HCT116 (cell line): ENCODE measurements around the gene NMB.

Experiments
- CEBPB ChIP-seq: IDR thresholded peaks from 2 replicates; pipeline ENCODE4 v1.6.1; 2012; ENCODE audit warnings: low read depth
- CTCF ChIP-seq, 3 experiments: fragments of 200-600 bp in 1 of 3; sonication (generic) in 1 of 3; IDR thresholded peaks in 2 of 3; conservative IDR thresholded peaks in 1 of 3; 2 replicates each; pipeline ENCODE4 v1.5.1; 2012 to 2017; ENCODE audit warnings: low read depth in 2 of 3, low read length in 2 of 3, antibody characterized with exemption in 1 of 3, borderline replicate concordance in 1 of 3, control low read depth in 1 of 3, mild to moderate bottlenecking in 1 of 3, mixed read lengths in 1 of 3, mixed run types in 1 of 3, moderate library complexity in 1 of 3; ENCODE audit not compliant: insufficient read depth in 1 of 3
- EGR1 ChIP-seq: IDR thresholded peaks from 2 replicates; pipeline ENCODE4 v1.6.1; 2012; ENCODE audit warnings: low read depth
- EZH2 ChIP-seq: fragments of 200-600 bp; sonication (generic); IDR thresholded peaks from 2 replicates; pipeline ENCODE4 v1.6.1; 2017; ENCODE audit warnings: antibody characterized with exemption, mixed run types
- FOSL1 ChIP-seq: IDR thresholded peaks from 2 replicates; pipeline ENCODE4 v1.6.1; 2012; ENCODE audit warnings: low read depth
- POLR2A ChIP-seq: IDR thresholded peaks from 2 replicates; pipeline ENCODE4 v1.7.0; 2011; ENCODE audit warnings: borderline replicate concordance; ENCODE audit not compliant: insufficient read depth, insufficient read length; ENCODE audit errors: extremely low read depth
- SIN3A ChIP-seq: IDR thresholded peaks from 2 replicates; pipeline ENCODE4 v1.6.1; 2012; ENCODE audit warnings: low read depth
- ZNF274 ChIP-seq: fragments of 200-500 bp; sonication (Bioruptor generic); IDR thresholded peaks from 2 replicates; pipeline ENCODE4 v1.6.1; 2014; ENCODE audit warnings: mild to moderate bottlenecking, low read depth, low read length, inconsistent platforms

GRCh38 chr15:84671211-84671610 is 13.2 kb upstream of the NMB start:
- TF ChIP-seq ZNF274 (no peak), CTCF (IDR thresholded peaks at IDR 0.05 in 2 of 3, conservative IDR thresholded peaks at IDR 0.05 in 1 of 3; ENCODE audit: borderline replicate concordance in 1 of 3, insufficient read depth in 1 of 3, low read depth in 2 of 3, low read length in 2 of 3) (no peak), EGR1 (no peak), CEBPB (no peak), EZH2 (no peak), SIN3A (no peak), FOSL1 (no peak), POLR2A (no peak)
